Muscle of arm (tissue), 12 donors: Measurements from ENCODE around the gene DNAI1. TPM values are rescaled to one million over a fixed set of nuclear protein-coding genes. Genes with fewer than 3 reads are reported as not detected.
A peak's percentile ranks its signal among the peaks of the same experiment; 100 is the strongest.

ENCODE experiments used
- DNase-seq: peaks from one replicate; pipeline ENCODE4 v3.0.0-alpha.2; 2013
- polyA plus RNA-seq, 12 donors: library from polyadenylated mRNA; unstranded; fragments of 120-200 nt; gene quantifications; one replicate each; pipeline ENCODE4 v1.2.1, GENCODE V29; 2013; ENCODE audit not compliant: insufficient read length in 12 of 12

The DNAI1 gene
- polyA plus RNA-seq, 12 donors: 0.25 to 0.28 TPM; not detected in 10

- no peak for DNase-seq
Measured at GRCh38 chr9:34557426-34558321, 99.1 kb downstream of the DNAI1 start.

DNA sequence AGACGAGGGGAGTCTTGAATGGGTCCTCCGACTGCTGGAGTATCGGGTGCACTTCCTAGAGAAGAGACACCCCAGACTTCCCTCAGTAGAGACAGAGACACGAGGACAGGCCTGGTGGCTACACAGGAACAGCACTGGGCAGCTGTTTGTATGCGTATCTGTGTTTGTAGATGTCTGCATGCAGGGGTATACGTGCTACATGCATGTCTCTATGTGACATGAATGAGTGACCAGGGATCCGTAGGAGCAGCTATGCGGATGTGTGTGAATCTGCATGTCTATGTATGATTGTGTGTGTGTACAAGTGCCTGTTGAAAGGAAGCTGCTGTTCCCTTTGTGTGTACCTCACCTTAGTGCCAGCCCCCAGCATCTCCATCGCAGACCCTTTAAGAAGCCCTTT is 99.8 kb downstream of the DNAI1 start:
- no peak for DNase-seq

DNA sequence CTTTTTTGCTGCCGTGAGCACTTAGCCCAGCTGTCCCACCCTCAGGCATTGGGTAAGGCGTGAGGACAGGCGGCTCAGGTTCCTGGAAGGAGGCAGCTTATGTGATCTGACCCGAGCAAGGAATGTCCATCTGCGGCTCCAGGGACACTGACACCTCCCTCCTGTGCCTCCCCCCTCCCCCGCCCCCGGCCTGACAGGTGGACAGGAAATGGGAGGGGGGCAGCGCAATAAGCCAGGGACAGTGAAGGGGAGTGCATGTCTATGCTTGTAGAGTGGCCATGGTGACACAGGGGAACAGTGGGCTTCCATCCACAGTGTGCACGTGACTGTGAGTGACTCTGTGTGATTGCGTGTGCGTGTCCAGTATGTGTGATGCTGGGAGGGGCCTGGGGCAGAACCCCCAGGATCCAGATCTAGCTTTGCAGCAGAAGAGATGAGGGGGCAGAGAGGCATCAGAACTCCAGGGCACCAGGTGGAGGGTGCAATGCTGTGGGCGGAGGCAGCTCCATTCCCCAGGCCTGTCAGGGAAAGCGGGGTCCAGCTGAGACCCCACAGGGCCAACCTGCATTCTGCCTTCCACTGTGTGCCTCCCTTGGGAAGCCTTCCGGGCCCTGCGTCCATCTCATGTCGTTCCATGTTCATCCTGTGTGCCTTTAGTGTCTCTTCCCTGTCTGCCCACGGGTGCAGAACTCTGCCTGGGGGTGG is 100.5 kb downstream of the DNAI1 start:
- peak; percentile 51 for DNase-seq

GRCh38 chr9:34559624-34560455 is 101.2 kb downstream of the DNAI1 start:
- peak; percentile 49 for DNase-seq

GRCh38 chr9:34560599-34561214 is 102.1 kb downstream of the DNAI1 start:
- DNase-seq: no peak

GRCh38 chr9:34562135-34562745 is 103.6 kb downstream of the DNAI1 start:
- DNase-seq: no peak

DNA sequence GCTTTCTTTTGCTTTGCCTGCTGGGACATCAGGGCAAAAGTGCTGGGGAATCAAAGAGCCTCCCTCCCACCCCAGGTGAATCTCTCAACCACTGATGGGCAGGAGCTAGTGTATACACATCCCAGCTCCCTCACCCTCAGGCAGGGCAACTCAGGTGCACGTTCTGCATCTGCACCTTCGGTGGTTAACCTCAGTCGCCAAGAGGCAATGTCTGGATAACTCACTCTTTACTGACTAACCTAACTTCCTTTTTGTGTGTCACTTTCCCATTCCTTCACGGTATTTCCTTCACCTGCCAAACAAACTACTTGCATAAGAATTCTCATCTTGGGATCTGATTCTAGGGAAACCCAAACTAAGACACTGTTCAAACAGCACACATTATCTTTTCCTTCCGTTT is 104.7 kb downstream of the DNAI1 start:
- no peak for DNase-seq

- no peak for DNase-seq
Measured at GRCh38 chr9:34564617-34565016, 106.0 kb downstream of the DNAI1 start.

DNA sequence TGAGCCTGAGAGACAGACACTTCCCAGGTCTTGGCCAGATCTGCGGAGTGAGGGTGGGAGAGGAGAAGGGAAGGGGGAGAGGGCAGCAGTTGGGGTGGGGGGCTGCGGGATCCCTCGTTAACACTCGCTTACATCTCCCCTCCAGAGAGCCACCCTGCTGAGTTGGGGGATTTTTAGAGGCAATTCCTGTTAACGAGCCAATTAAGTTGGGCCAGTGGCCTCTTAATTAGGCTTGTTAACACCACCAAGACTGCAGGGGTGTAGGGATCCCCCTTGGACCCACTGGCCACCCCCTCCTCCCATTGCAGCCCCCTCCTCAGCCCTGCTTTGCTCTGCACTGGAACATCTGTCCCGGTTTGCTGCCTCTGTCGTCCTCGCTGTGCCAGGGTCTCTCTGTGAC is 107.3 kb downstream of the DNAI1 start:
- DNase-seq: no peak

GRCh38 chr9:34566322-34566721 is 107.7 kb downstream of the DNAI1 start:
- peak; percentile 69 for DNase-seq

DNA sequence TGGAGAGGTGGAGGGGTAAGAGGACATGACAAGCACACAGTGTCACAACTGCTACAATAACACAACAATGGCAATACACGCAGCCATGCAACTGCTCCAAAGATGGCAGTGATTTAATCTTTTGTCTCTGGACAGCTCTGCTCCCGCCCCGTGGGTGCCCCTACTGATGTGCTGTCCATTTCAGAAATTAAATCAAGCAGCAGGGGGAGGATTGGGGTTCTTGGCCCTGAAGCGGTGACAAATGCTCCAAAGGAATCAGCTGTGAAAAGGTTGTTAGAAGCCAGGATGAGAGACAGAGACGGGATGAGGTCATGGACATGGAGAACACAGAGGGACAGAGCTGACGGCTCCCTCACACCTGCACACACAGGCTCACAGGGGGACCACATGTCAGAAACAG is 108.4 kb downstream of the DNAI1 start:
- DNase-seq: peak; percentile 40

- DNase-seq: no peak
Measured at GRCh38 chr9:34568133-34568532, 109.5 kb downstream of the DNAI1 start.

- no peak for DNase-seq
Measured at GRCh38 chr9:34568774-34569173, 110.2 kb downstream of the DNAI1 start.

- DNase-seq: peak; percentile 50
Measured at GRCh38 chr9:34570376-34570775, 111.8 kb downstream of the DNAI1 start.

Other genes starting within 250 kb of the DNAI1 start
- 10 to 100 TPM in 10 of 12 donors, 1 to 10 TPM in 1, not detected in 1; 7.7 to 35.6 (median 14.0) TPM for gene KIF24, start 129.5 kb upstream of the DNAI1 start, polyA plus RNA-seq
- gene NUDT2, start 129.2 kb upstream of the DNAI1 start, polyA plus RNA-seq: 10 to 100 TPM in 11 of 12 donors, not detected in 1; 18.8 to 31.7 (median 26.0) TPM
- 10 to 100 TPM in 10 of 12 donors, 1 to 10 TPM in 1, not detected in 1; 8.2 to 21.5 (median 18.4) TPM for gene MYORG, start 81.9 kb upstream of the DNAI1 start, polyA plus RNA-seq
- 10 to 100 TPM in 11 of 12 donors, not detected in 1; 10.3 to 16.4 (median 12.0) TPM for gene FAM219A, start 235 bp upstream of the DNAI1 start, polyA plus RNA-seq
- gene ENHO, start 64.2 kb downstream of the DNAI1 start, polyA plus RNA-seq: 1 to 10 TPM in 10 of 12 donors, not detected in 2; 2.0 to 7.2 (median 3.3) TPM
- gene CNTFR, start 130.9 kb downstream of the DNAI1 start, polyA plus RNA-seq: 10 to 100 TPM in 11 of 12 donors, not detected in 1; 32.6 to 79.2 (median 56.4) TPM
- gene RPP25L, start 153.3 kb downstream of the DNAI1 start, polyA plus RNA-seq: 10 to 100 TPM in 11 of 12 donors, not detected in 1; 11.1 to 27.4 (median 17.9) TPM
- 10 to 100 TPM in 11 of 12 donors, not detected in 1; 59.1 to 95.8 (median 62.5) TPM for gene DCTN3, start 161.7 kb downstream of the DNAI1 start, polyA plus RNA-seq
- under 1 TPM in 4 of 12 donors, not detected in 8; 0.08 to 0.18 (median 0.11) TPM for gene ARID3C, start 170.3 kb downstream of the DNAI1 start, polyA plus RNA-seq
- gene SIGMAR1, start 179.0 kb downstream of the DNAI1 start, polyA plus RNA-seq: 10 to 100 TPM in 11 of 12 donors, not detected in 1; 37.0 to 60.3 (median 45.3) TPM
- gene GALT, start 187.9 kb downstream of the DNAI1 start, polyA plus RNA-seq: 10 to 100 TPM in 11 of 12 donors, not detected in 1; 27.3 to 55.5 (median 38.8) TPM
- 100 to 1,000 TPM in 8 of 12 donors, 10 to 100 TPM in 3, not detected in 1; 75.0 to 183 (median 124) TPM for gene IL11RA, start 193.4 kb downstream of the DNAI1 start, polyA plus RNA-seq
- 1 to 10 TPM in 1 of 12 donors, under 1 TPM in 8, not detected in 3; 0.17 to 1.3 (median 0.53) TPM for gene CCL27, start 203.9 kb downstream of the DNAI1 start, polyA plus RNA-seq
- 100 to 1,000 TPM in 1 of 12 donors, 10 to 100 TPM in 1, 1 to 10 TPM in 1, under 1 TPM in 3, not detected in 6; 0.17 to 117 (median 3.1) TPM for gene CCL19, start 232.5 kb downstream of the DNAI1 start, polyA plus RNA-seq